ENCODE data around the gene CLHC1.

DNA sequence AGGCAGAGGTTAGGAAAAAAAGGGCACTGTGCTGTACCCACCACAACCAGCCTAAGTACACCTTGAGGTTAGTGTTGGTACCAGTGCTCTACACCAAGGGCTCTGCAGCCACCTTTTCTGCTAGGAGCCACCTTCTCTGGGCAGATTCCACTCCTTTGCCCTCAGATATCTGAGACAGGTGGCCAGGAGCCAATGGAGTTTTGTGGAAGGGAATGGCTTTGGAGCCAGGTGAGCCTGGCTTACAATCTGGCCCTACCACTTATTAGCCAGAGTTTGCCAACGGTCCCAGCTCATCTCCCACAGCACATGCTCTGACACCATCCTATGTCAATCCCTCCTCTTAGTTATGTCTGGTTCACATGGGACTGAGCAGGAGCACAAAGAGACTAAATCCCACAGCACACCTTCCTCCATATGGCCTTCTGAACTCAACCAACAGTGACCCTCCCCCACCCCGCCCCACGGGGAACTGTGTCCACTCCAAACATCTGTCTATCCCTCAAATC is 77.5 kb downstream of the CLHC1 start:
- TF ChIP-seq, protein P1, sequence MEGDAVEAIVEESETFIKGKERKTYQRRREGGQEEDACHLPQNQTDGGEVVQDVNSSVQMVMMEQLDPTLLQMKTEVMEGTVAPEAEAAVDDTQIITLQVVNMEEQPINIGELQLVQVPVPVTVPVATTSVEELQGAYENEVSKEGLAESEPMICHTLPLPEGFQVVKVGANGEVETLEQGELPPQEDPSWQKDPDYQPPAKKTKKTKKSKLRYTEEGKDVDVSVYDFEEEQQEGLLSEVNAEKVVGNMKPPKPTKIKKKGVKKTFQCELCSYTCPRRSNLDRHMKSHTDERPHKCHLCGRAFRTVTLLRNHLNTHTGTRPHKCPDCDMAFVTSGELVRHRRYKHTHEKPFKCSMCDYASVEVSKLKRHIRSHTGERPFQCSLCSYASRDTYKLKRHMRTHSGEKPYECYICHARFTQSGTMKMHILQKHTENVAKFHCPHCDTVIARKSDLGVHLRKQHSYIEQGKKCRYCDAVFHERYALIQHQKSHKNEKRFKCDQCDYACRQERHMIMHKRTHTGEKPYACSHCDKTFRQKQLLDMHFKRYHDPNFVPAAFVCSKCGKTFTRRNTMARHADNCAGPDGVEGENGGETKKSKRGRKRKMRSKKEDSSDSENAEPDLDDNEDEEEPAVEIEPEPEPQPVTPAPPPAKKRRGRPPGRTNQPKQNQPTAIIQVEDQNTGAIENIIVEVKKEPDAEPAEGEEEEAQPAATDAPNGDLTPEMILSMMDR (IDR thresholded peaks at IDR 0.05), result no peak
- TF ChIP-seq EP300 (IDR thresholded peaks at IDR 0.05) (no peak), POLR2A (IDR thresholded peaks at IDR 0.05) (no peak)

All from ovary (tissue), 3 donors.